Breast epithelium (tissue), 4 donors: Measurements from ENCODE around the gene TASP1. TPM values are rescaled to one million over a fixed set of nuclear protein-coding genes. Genes with fewer than 3 reads are reported as not detected.

ENCODE experiments used
- DNase-seq, 2 donors: peaks; one replicate each; pipeline ENCODE4 v3.0.0-alpha.2; 2019; ENCODE audit warnings: low spot score in 2 of 2
- H3K27ac ChIP-seq, 2 donors: fragments of 200-600 bp; sonication (generic) in 1 of 2; one replicate each; pipeline ENCODE4 v1.5.1; 2016 to 2019; ENCODE audit warnings: mild to moderate bottlenecking in 1 of 2
- H3K27me3 ChIP-seq, 2 donors: fragments of 200-600 bp; sonication (generic) in 1 of 2; one replicate each; pipeline versions ENCODE4 v1.5.1 to v1.6.0; 2017 to 2019; ENCODE audit warnings: control low read depth in 1 of 2, mild to moderate bottlenecking in 1 of 2
- H3K36me3 ChIP-seq: fragments of 200-600 bp; one replicate; pipeline ENCODE4 v1.5.1; 2019
- H3K4me1 ChIP-seq, 2 donors: fragments of 200-600 bp; sonication (generic); one replicate each; pipeline ENCODE4 v1.5.1; 2016 to 2019; ENCODE audit warnings: control low read depth in 1 of 2
- H3K4me3 ChIP-seq, 3 donors: fragments of 200-600 bp; sonication (generic); 1 replicate in 2 of 3; 2 replicates in 1 of 3; pipeline ENCODE4 v1.5.1; 2016 to 2019; ENCODE audit warnings: mild to moderate bottlenecking in 3 of 3, moderate library complexity in 2 of 3
- H3K9me3 ChIP-seq, 2 donors: fragments of 200-600 bp; sonication (generic) in 1 of 2; one replicate each; pipeline ENCODE4 v1.5.1; 2016 to 2019; ENCODE audit warnings: control low read depth in 1 of 2
- CTCF ChIP-seq, 3 donors: fragments of 450-650 bp; IDR thresholded peaks; one replicate each; pipeline ENCODE4 v1.5.1; 2016 to 2017; ENCODE audit warnings: antibody characterized with exemption in 3 of 3, mild to moderate bottlenecking in 3 of 3, moderate library complexity in 3 of 3
- POLR2A ChIP-seq: fragments of 450-650 bp; IDR thresholded peaks from one replicate; pipeline ENCODE4 v1.6.1; 2016; ENCODE audit warnings: antibody characterized with exemption, mild to moderate bottlenecking, moderate library complexity
- POLR2AphosphoS5 ChIP-seq, 3 donors: sonication (generic); formaldehyde crosslinking; IDR thresholded peaks; one replicate each; pipeline ENCODE4 v1.6.1; 2017; ENCODE audit warnings: antibody characterized with exemption in 3 of 3
- intact Hi-C: fragments of 100-400 bp; cut with DNase I; formaldehyde crosslinking; loops from one replicate; pipeline ENCODE4 v1.15.1; 2023; ENCODE audit warnings: low total_unique reads
- total RNA-seq, 3 donors: library from RNA; depleted of rRNA; stranded (reverse); fragments of >200 nt; gene quantifications; one replicate each; pipeline ENCODE4 v1.1.0, GENCODE V29; 2016

Gene TASP1
- total RNA-seq, 3 donors from 2014 or later = 12.0 to 26.1 (median 19.0) TPM

GRCh38 chr20:13671916-13672378, 33.2 kb upstream of the TASP1 start:
- Histone ChIP-seq H3K36me3 (no peaks in the 10 kb centered on the region), H3K27me3 (no peaks in the 10 kb centered on the region), H3K4me3 (no peak overlapping the region), H3K27ac (peak overlapping the region in 1 of 2 donors; percentile 71), H3K9me3 (no peaks in the 10 kb centered on the region), H3K4me1 (no peaks in the 10 kb centered on the region)
- intact Hi-C loops = loop anchor here (5.0 kb wide), 1 partner anchor 105 kb away; no protein-coding TSS in a partner anchor
- TF ChIP-seq CTCF (IDR thresholded peaks at IDR 0.05) (no peak), POLR2AphosphoS5 (IDR thresholded peaks at IDR 0.05) (no peak), POLR2A (no peak)
- DNase-seq = peak in 1 of 2 donors; percentile 33

GRCh38 chr20:13671512-13671911, 32.8 kb upstream of the TASP1 start:
- intact Hi-C loops = loop anchor here (5.0 kb wide), 1 partner anchor 106 kb away; no protein-coding TSS in a partner anchor
- no peak for DNase-seq
- Histone ChIP-seq H3K9me3 (no peaks in the 10 kb centered on the region), H3K27ac (peak overlapping the region; percentile 8 to 71), H3K36me3 (no peaks in the 10 kb centered on the region), H3K27me3 (no peaks in the 10 kb centered on the region), H3K4me1 (no peaks in the 10 kb centered on the region), H3K4me3 (no peak overlapping the region)
- TF ChIP-seq POLR2AphosphoS5 (IDR thresholded peaks at IDR 0.05) (no peak), POLR2A (no peak), CTCF (IDR thresholded peaks at IDR 0.05) (no peak)

- Histone ChIP-seq H3K9me3 (no peaks in the 10 kb centered on the region), H3K36me3 (no peaks in the 10 kb centered on the region), H3K4me1 (no peaks in the 10 kb centered on the region), H3K27ac (peak overlapping the region in 1 of 2 donors; percentile 45), H3K4me3 (no peak overlapping the region), H3K27me3 (no peaks in the 10 kb centered on the region)
- intact Hi-C loops = loop anchor here (5.0 kb wide), 1 partner anchor 107 kb away; no protein-coding TSS in a partner anchor
- TF ChIP-seq CTCF (IDR thresholded peaks at IDR 0.05) = no peak
- no peak for TF ChIP-seq POLR2A
- no peak for TF ChIP-seq POLR2AphosphoS5 (IDR thresholded peaks at IDR 0.05)
- DNase-seq = no peak
Observed at GRCh38 chr20:13670160-13670559, 31.4 kb upstream of the TASP1 start.

- no peak for DNase-seq
- H3K36me3 ChIP-seq = no peaks in the 10 kb centered on the region
- no peaks in the 10 kb centered on the region for H3K27me3 ChIP-seq
- H3K4me3 ChIP-seq = no peak overlapping the region
- TF ChIP-seq POLR2AphosphoS5 (IDR thresholded peaks at IDR 0.05) (no peak), CTCF (IDR thresholded peaks at IDR 0.05) (no peak), POLR2A (no peak)
- no peaks in the 10 kb centered on the region for H3K4me1 ChIP-seq
- H3K9me3 ChIP-seq = no peaks in the 10 kb centered on the region
- intact Hi-C loops = no loop called here
- H3K27ac ChIP-seq = no peak overlapping the region
Observed at GRCh38 chr20:13665709-13666395, 27.1 kb upstream of the TASP1 start.

GRCh38 chr20:13661070-13661685, 22.4 kb upstream of the TASP1 start:
- Histone ChIP-seq H3K27me3 (no peaks in the 10 kb centered on the region), H3K4me1 (no peaks in the 10 kb centered on the region), H3K9me3 (no peaks in the 10 kb centered on the region), H3K36me3 (no peaks in the 10 kb centered on the region), H3K27ac (peak overlapping the region; percentile 33 to 61), H3K4me3 (peak overlapping the region in 2 of 3 donors; percentile 6 to 47)
- intact Hi-C loops = no loop called here
- DNase-seq = no peak
- TF ChIP-seq POLR2AphosphoS5 (IDR thresholded peaks at IDR 0.05) (peak in 1 of 3 donors; percentile 13), POLR2A (no peak)
